HG03139 (cell line): ENCODE measurements around the gene SPIRE1.

Experiments used
- ATAC-seq: cut with Tn5 transposase; IDR thresholded peaks from one replicate; pipeline ENCODE4 v1.9.1; 2021; ENCODE audit not compliant: unreplicated experiment

SPIRE1 gene

DNA sequence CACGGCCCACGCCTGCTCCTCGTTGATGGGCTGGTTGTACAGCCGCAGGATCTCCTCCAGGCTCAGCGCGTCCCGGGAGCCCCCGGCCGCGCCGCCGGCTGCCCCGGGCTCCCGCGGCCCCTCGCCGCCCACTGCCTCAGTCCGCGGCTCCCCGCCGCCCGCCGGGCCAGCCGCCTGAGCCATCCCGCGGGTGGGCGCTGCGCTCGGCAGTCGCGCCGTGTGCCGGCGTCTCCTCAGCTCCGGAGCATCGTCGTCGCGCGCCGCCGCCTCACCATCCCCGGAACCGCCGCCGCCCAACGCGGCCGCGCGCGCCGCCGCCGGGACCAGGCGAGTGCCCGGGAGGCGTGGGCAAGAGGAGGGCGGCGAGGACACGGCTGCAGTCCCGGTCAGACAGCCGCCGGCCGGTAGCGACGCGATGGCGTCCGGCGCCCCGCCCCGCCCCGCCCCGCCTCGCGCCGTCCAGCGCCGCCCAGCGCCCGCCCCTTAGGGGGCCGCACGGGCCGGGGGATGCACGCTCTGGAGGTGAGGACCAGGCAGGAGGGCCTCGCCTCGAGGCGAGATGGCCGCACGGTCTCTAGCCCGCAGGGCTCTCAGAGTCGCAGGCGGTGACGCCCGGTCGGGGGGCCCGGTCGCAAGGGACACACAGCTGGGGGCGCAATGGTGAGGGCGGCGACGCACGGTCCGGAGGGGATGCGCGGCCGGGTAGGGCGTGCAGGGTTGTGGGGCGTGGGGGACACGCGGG, at the start of gene SPIRE1:
Gene SPIRE1, minus strand, starts transcription at position 424 of the 742 bp plus-strand sequence. Its CDS starts 241 bp downstream, at position 183.
- peak; percentile 54 for ATAC-seq

DNA sequence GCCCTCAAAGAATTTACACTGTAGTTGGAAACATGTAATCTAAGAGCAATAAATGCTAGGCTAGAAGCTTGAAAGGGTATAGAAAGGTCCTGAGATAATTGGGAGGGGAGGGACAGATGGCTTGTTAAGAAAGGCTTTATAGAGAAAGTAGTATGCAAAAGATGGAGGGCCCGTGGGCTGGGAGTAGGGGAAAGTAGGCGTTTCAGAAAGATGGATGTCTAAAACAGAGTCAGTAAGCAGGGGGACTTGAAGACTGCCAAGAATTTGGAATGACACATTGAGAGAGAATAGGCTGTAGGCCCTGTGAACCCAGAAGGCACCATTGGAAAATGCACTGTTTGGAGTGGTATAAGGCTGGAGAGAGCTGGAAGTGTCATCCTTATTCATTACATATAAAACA, 45.8 kb upstream of the SPIRE1 start:
- ATAC-seq = no peak

DNA sequence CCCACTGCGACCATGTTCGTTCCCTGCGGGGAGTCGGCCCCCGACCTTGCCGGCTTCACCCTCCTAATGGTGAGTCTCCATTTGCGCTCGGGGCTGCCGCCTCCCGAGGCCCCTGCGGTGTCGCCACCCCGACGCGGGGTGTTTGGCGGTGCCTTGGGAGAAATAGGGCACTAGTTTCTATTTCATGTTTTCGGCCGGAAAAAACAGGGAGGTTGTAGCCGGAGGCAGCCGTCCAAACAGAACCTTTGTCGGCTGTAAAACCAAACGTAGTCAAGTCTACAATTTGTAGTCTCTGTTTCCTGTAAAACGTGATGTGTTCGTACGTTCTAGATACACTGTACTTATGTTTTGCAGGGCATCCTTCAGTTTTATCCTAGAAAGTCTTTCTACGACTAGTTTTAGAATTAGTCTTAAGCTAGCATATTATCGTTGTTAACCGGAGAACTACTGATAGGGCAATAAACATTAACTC, 45.2 kb upstream of the SPIRE1 start:
- peak; percentile 30 for ATAC-seq

DNA sequence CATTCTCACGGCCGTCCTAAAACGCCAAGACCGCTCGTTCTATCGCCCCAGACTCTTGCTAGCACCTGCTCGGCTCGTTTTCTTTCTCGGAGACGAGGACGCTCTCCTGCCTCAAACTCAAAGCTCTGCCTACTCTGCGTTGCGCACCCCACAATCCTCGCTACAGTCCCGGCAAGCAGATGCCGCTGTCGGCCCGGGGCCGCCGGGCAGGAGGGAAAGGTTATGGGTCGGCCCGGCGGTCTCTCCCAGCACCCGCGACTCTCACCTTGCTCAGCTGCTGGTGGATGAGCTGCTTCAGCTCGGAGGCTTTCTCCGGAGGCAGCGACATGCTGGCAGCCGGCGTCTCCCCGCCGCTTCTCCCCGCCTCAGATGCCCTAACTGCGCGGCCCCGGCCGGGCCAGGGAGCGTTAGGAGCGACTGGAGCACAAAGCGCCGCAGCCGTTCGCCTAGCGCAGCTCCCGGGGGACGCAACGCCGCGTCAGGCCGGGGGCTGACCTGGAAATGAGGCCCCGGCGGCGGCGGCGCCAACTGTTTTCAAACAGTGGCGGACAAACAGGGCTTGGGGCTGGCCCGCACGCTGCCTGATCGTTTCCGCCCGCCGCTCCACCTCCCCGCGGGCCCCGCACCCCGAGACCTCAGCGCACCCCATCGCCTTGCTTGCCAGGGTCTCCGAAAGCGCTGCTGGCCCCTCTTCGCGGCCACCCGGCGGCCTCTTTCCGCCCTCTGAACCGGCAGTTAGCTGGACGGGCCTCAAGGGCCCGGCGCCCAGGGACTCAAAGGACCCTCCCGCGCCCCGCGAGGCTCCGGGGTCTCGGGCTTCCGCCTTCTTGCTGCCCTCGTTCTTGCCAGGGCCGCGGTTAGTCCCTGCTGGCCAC, 44.6 kb upstream of the SPIRE1 start, which contains the start of the genes CEP76 and PSMG2:
Gene CEP76, minus strand, starts transcription at position 503 of the 875 bp plus-strand sequence. Its CDS starts 175 bp downstream, at position 328.
Gene PSMG2, plus strand, starts transcription at position 822 of the 875 bp plus-strand sequence. CDS start 66 bp downstream, outside the sequence.
- ATAC-seq = peak; percentile 62

DNA sequence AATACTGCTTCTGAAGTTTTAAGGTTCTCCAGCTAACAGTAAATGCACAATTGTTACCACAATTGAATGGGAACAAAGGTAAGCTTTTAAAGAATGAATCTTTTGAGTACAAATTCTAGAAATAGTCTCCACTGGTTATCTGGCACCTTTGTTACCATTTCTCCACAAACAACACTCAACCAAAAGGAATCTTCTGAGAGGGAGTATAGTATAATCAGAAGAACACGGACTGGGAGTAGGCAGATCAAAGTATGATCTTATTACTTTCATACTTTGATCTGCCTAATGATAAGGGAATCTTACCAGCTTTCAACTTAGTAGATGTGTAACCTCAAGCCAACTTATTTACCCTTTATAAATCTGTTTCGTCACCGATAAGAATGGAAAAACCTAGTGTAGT, 43.3 kb upstream of the SPIRE1 start:
- no peak for ATAC-seq

DNA sequence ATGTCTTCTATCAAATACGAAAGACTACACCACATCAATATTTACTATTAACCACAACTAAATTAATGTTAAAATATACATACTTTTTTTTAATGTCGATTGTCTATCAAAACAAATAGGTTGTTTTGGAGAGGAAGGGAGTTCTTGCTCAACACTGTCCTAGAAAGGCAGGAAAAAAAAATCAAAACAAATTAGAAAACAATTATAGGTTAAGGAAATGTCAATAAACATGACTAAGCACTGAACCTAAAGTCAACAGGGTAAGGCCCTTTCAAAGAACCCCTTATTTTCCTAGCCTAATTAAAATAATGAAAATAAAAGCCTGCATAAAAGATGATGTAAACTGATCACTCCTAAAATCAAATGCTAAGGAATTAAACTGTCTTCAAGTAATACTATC, 41.8 kb upstream of the SPIRE1 start:
- no peak for ATAC-seq

DNA sequence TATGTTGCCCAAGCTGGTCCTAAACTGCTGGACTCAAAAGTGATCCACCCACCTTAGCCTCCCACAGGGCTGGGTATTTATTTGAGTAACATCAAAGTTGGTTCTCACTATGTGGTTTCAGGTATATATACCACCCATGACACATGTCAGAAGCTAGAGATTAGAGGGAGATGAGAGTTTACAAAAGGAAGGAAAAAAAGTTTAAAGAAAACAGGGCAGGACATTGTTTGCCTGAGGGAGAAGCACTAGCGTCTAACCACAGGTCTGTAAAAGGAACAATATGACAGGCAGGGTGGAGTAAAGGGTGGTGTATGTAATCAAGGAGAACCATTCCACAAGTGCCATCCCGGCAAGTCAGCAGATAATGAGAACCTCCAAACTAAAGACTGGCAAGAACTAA, 36.1 kb upstream of the SPIRE1 start:
- no peak for ATAC-seq

DNA sequence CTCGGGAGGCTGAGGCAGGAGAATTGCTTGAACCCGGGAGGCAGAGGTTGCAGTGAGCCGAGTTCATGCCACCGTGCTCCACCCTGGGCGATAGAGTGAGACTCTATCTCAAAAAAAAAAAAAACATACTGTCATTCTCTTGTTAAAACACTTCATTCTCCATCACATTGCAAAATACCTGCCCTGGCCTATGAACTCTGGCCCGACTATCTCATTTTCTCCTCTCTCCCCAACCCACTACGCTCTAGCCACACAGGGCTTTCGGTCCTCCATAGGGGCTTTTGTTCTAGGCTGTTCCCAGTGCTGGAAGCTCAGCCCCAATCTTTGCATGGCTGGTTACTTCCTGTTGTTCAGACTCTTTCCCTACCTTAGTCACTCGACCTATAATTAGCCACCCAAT, 34.3 kb upstream of the SPIRE1 start:
- no peak for ATAC-seq

DNA sequence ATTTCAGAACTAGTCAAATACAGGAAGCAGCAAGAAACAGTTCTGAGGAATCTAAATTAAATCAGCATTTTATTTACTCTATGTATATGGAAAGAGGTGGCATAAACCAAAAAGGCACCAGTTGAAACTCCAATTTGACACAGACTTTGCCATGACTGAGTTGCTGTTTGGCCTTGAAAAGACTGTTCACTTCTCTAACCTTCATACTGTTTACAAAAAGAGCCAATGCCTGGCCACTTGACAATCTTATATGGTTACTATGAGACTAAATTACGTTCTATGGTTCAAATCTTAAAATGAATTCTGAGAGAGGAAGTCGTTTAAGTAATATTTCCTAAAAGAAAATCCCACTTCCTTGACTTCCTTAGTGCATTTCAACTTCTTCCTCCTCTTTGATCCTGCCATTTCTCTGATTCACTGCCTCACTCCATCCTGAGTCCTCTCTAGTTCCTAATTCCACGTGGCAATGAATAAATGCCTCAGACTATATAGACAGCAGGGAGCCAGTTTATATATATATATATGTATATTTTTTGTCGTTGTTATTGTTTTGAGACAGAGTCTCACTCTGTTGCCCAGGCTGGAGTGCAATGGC, 31.4 kb upstream of the SPIRE1 start:
- ATAC-seq = no peak

DNA sequence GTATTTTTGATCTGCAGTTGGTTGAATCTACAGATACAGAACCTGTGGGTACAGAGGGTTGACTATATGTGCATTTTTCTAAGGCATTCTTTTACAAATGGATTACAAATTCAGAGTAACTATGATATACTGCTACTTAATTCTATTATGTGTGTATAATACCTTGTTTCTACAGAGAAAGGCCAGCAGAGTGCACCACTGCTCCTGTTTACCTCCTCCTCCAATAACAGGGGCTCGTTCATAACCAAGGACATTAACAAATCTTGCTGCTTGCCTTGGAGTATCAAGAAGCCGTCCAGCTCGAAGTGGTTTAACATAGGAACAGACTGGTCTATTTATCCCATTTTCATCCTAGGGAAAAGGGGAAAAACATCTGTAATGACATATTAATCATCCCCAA, 28.2 kb upstream of the SPIRE1 start:
- no peak for ATAC-seq

DNA sequence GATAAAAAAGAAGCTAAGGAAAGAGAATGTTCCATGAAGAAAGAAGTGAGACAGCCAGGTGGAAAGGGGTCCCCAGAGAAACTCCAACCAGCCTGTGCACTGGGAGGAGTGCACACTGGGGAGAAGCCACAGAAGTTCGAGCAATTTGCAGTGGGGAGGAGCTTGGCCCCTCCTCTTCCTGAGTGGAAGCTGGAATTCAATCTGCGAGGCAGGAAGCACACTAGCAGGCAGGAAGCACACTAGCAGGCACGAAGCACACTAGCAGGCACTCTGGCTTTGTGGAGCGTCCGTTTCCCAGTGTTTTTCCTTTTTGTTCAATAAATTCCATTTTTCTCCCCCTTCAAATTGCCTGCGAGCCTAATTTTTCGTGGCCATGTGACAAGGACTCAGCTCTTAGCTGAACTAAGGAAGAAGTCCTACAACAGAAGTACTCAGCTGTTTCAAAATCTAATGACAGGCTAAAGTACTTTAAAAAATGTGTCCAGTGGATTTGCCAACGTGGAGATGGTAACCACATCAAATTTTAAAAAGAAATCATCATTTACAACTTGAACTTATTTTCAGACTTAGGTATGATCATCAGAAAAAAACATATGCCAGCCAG, 21.4 kb upstream of the SPIRE1 start:
- ATAC-seq = no peak

DNA sequence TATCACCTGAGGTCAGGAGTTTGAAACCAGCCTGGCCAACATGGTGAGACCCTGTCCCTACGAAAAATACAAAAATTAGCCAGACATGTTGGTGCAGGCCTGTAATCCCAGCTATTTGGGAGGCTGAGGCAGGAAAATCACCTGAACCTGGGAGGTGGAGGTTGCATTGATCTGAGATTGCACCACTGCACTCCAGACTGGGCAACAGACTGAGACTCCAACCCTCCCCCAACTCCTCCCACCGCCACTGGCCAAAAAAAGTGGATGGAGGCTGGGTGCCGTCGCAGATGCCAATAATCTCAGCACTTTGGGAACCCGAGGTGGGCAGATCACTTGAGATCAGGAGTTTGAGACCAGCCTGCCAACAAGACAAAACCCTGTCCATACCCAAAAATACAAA, 10.1 kb upstream of the SPIRE1 start:
- no peak for ATAC-seq

DNA sequence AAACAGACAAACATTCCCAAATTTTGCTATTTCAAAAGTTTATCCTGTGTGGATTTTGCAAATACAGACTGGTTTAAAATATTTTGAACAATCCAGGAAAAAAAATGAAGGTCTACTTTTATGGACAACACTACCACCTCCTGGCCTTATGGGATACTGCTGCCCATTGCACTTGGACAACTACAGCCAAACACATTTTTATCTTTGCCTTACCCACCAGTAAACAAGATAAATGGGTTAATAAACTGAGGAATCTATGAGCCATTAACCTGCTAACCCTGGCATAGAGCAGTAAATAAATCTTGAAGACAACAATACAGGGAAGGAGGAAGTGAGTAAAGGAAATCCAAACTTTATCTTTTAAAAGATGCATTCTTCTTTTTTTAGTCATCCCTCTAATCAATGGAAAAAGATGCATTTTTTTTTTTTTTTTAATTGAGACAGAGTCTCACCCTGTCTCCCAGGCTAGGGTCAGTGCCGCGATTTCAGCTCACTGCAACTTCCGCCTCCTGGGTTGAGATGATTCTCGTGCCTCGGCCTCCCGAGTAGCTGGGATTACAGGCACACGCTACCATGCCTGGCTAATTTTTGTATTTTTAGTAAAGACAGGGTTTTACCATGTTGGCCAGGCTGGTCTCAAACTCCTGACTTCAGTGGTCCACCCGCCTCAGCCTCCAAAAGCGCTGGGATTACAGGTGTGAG, 2.1 kb upstream of the SPIRE1 start:
- ATAC-seq = no peak

DNA sequence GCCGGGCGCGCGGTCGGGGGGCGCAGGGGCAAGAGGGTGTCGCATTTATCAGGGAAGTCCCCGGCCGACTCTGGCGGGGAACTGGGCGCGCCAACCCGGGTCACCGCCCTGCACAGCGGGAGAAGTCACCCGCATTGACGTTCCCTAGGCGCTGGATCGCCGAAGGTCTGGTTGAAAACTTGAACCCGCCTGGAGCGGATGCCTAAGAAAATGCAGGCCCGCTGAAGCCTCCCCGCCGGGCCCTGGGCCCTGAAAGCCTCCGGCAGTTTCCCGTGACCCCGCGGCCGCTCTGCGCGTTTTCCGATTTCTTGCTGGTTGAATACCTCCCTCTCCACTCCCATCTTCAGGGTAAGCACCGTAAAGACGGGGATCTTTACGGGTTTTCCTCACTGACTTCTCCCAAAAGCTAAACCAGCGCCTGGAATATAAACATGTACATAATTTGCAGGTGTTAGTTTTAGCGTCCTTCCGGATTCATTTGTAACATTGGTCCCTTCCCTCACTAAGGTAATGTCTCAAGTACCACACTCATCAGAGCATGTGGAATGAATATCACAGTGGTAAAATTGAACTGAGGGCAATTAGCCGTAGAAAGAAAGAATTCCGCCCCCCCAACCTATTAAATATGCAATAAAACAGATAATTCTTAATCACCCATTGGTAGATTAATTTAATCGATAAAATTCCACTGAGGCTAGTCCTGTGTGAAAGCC, 675 bp upstream of the SPIRE1 start:
- ATAC-seq = no peak

DNA sequence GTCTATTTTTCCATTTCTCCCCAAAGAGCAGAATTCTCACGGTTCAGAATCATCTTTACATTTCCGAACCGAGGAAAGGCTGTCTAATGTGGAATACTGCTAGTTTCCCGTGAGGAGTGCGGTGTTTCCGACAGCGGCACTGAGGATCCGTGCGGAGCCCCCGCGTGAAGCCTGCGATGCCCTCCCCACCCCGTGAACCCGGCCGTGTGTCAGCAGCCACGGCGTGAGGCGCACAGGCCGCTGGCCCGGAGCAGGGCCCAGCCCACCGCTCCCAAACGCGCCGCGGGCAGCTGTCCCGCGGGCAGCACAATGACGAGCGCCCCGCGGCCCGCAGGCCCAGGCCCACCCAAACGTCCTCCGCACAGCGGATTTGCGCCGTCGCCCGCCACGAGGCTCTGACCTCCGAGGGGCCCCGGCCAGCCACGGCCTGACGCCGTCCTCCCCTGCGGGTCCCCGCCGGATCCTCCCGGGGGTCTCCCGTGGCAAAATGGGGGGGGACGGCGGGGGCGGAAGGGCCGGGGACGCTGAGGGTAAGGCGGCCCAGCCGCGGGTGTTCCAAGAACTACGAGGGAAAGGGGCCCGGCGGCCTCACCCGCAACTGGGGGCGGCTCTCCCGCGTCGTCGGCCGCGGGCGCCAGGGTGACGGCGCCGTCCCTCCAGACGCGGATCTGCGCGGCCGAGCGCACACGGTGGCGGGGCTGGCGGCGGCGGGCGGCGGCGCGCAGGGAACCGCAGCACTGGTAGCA, 796 bp downstream of the SPIRE1 start:
- ATAC-seq = peak; percentile 23

DNA sequence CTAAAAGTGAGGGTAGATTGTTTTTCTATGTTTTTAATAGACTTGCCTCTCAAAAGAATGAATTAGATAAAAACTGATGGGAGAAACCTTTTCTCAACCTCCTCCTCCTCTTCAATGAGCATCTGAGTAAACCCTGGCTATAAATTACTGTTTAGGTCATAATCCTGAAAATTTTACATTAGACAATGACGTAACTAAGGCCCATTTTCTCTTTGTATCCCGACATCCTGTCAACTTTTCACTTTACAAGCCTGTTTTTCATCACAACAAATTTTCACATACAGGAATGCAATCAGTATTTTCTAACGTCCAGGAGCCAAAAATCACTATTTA, 1.3 kb downstream of the SPIRE1 start:
- no peak for ATAC-seq

DNA sequence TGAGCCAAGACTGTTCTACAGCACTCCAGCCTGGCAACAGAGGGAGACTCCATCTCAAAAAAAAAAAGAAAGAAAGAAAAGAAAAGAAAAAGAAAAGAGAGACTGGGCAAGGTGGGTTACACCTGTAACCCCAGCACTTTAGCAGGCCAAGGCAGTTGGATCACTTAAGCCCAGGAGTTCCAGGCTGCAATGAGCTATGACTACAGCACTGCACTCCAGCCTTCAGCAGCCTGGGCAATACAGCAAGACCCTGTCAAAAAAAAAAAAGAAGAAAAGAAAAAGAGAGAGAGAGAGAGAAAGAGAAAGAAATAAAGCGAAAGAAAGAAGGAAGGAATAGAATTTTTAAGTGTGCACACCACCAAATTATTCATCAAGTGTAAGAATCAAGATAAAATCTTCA, 2.9 kb downstream of the SPIRE1 start:
- ATAC-seq = no peak

DNA sequence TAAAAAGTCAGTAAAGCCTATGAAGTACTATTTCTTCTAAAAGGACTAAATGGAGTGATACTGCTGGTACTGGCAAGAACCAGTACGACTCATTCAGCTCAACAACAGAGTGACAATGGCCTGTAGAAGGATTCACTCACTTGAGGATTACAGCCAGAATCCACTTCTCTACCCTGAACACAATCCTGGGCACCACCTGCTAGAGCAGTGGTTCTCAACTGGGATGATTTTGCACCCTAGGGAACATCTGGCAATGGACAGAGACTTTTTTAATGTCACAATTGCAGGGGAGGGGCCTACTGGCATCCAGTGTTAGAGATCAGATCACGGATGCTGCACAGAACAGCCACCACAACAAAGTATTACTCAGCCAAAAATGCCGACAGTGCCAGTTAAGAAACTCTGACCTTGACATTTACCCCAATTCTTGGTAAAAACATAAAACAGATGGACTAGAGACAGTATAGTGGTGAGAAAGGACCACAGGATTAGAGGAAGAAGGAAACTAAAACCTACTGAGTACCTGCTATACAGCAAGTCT, 5.0 kb downstream of the SPIRE1 start:
- ATAC-seq = no peak

DNA sequence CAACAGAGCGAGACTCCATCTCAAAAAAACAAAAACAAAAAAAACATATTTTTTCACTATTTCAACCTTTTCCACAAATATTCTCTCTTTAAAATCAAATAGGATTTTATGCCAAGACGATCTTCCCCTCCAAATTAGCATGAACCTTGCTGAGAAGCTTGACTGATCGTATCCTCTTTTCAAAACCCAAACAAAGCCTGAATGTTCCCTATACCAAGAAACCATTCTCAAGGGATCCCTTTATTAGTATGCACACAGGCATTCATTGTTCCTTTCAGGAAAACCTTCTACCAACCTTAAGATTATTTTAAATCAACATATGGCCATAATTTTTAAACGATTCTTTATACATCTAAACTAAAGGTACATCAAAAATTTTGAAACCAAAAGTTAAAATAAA, 6.3 kb downstream of the SPIRE1 start:
- ATAC-seq = no peak
